Hepatocyte (in vitro differentiated cells): ENCODE results near the gene ILDR2. TPM values are rescaled to one million over a fixed set of nuclear protein-coding genes. Genes with fewer than 3 reads are reported as not detected.
A peak's percentile ranks its signal among the peaks of the same experiment; 100 is the strongest.

Experiments used
- DNase-seq: peaks from one replicate; pipeline ENCODE4 v3.0.0-alpha.2; 2016; ENCODE audit warnings: low spot score
- H2AFZ ChIP-seq: fragments of 200-600 bp; sonication (generic); 2 replicates; pipeline ENCODE4 v1.6.0; 2016; ENCODE audit warnings: antibody characterized with exemption, mild to moderate bottlenecking
- H3K27ac ChIP-seq: fragments of 200-600 bp; sonication (generic); 2 replicates; pipeline ENCODE4 v1.5.1; 2016; ENCODE audit warnings: mild to moderate bottlenecking
- H3K27me3 ChIP-seq: fragments of 200-600 bp; sonication (generic); 2 replicates; pipeline ENCODE4 v1.6.1; 2016
- H3K36me3 ChIP-seq: fragments of 200-600 bp; sonication (generic); replicated peaks from 2 replicates; pipeline ENCODE4 v1.5.1; 2016; ENCODE audit warnings: low read depth; ENCODE audit not compliant: insufficient read depth
- H3K4me1 ChIP-seq: fragments of 200-600 bp; sonication (generic); 2 replicates; pipeline ENCODE4 v1.5.1; 2016; ENCODE audit warnings: mild to moderate bottlenecking, moderate library complexity; ENCODE audit not compliant: insufficient read depth
- H3K4me2 ChIP-seq: fragments of 200-600 bp; sonication (generic); 2 replicates; pipeline ENCODE4 v1.6.0; 2016
- H3K4me3 ChIP-seq: fragments of 200-600 bp; sonication (generic); 2 replicates; pipeline ENCODE4 v1.5.1; 2016; ENCODE audit warnings: mild to moderate bottlenecking
- H3K79me2 ChIP-seq: fragments of 200-600 bp; sonication (generic); 2 replicates; pipeline ENCODE4 v1.6.0; 2017; ENCODE audit warnings: mild to moderate bottlenecking
- H3K9me2 ChIP-seq: fragments of 200-600 bp; sonication (generic); replicated peaks from 2 replicates; pipeline ENCODE4 v1.6.0; 2017; ENCODE audit warnings: mild to moderate bottlenecking; ENCODE audit not compliant: insufficient read depth
- H3K9me3 ChIP-seq: fragments of 200-600 bp; sonication (generic); 2 replicates; pipeline ENCODE4 v1.5.1; 2016; ENCODE audit warnings: low read depth, mild to moderate bottlenecking
- H4K20me1 ChIP-seq: fragments of 200-600 bp; sonication (generic); 2 replicates; pipeline ENCODE4 v1.6.0; 2016; ENCODE audit warnings: mild to moderate bottlenecking; ENCODE audit not compliant: insufficient read depth, poor library complexity, severe bottlenecking
- EZH2 ChIP-seq: fragments of 200-600 bp; sonication (generic); IDR thresholded peaks from 2 replicates; pipeline ENCODE4 v1.6.1; 2016; ENCODE audit warnings: antibody characterized with exemption, mild to moderate bottlenecking, borderline replicate concordance
- EZH2phosphoT487 ChIP-seq: fragments of 200-600 bp; sonication (generic); IDR thresholded peaks from one replicate; pipeline ENCODE4 v1.6.1; 2018; ENCODE audit warnings: antibody characterized with exemption, mild to moderate bottlenecking, low read depth, moderate library complexity; ENCODE audit not compliant: unreplicated experiment, severe bottlenecking
- WGBS: methylation state at CpG from one replicate; pipeline ENCODE4 v1.1.6; 2016; ENCODE audit warnings: low lambda C conversion rate; ENCODE audit errors: missing lambda C conversion rate; 5-methylcytosine and 5-hydroxymethylcytosine counted together
- polyA plus RNA-seq: library from polyadenylated mRNA; unstranded; fragments of >200 nt; fragmentation: Nextera tagmentation; extraction: Ambion mirVana; gene quantifications from 2 replicates; pipeline ENCODE4 v1.2.1, GENCODE V29; 2016
- total RNA-seq: library from RNA; depleted of rRNA; stranded (reverse); fragments of >200 nt; gene quantifications from 2 replicates; pipeline ENCODE4 v1.2.3, GENCODE V29; 2014
- TF ChIP-seq, protein P1 (sequence below): fragments of 200-600 bp; sonication (generic); IDR thresholded peaks from 2 replicates; pipeline ENCODE4 v1.5.1; 2016; ENCODE audit warnings: antibody characterized with exemption, mild to moderate bottlenecking; ENCODE audit not compliant: poor library complexity

ILDR2 gene
- total and polyA plus RNA-seq, 2 experiments from 2014 or later = 1.6 to 3.4 TPM

DNA sequence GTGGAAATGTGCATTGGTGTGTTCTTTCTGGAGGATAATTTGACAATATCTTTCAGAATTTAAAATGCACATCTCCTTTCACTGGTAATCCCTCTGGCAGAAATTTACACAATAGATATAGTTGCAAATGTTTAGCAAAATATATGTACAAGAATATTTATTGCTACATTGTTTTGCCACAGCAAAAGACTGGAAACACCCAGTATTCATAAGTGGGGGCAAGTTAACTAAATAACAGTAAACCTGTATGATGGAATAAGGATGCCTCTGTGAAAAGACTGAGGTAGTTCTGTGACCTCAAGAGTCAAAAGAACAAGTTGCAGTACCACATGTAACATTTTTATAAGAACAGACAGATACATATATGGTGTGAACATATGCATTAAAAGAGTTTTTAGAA is 85.6 kb downstream of the ILDR2 start:
- Histone ChIP-seq H3K4me2 (no peak overlapping the region), H3K36me3 (no peaks in the 10 kb centered on the region), H4K20me1 (no peaks in the 10 kb centered on the region), H3K27ac (no peak overlapping the region), H3K9me2 (no peaks in the 10 kb centered on the region), H3K79me2 (no peaks in the 10 kb centered on the region), H3K9me3 (no peaks in the 10 kb centered on the region), H2AFZ (no peak overlapping the region), H3K27me3 (peaks cover 29% of the 10 kb centered on the region), H3K4me1 (no peaks in the 10 kb centered on the region), H3K4me3 (no peak overlapping the region)
- DNase-seq = no peak
- TF ChIP-seq EZH2phosphoT487 (no peak), EZH2 (no peak)
- TF ChIP-seq, protein P1, sequence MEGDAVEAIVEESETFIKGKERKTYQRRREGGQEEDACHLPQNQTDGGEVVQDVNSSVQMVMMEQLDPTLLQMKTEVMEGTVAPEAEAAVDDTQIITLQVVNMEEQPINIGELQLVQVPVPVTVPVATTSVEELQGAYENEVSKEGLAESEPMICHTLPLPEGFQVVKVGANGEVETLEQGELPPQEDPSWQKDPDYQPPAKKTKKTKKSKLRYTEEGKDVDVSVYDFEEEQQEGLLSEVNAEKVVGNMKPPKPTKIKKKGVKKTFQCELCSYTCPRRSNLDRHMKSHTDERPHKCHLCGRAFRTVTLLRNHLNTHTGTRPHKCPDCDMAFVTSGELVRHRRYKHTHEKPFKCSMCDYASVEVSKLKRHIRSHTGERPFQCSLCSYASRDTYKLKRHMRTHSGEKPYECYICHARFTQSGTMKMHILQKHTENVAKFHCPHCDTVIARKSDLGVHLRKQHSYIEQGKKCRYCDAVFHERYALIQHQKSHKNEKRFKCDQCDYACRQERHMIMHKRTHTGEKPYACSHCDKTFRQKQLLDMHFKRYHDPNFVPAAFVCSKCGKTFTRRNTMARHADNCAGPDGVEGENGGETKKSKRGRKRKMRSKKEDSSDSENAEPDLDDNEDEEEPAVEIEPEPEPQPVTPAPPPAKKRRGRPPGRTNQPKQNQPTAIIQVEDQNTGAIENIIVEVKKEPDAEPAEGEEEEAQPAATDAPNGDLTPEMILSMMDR = no peak

DNA sequence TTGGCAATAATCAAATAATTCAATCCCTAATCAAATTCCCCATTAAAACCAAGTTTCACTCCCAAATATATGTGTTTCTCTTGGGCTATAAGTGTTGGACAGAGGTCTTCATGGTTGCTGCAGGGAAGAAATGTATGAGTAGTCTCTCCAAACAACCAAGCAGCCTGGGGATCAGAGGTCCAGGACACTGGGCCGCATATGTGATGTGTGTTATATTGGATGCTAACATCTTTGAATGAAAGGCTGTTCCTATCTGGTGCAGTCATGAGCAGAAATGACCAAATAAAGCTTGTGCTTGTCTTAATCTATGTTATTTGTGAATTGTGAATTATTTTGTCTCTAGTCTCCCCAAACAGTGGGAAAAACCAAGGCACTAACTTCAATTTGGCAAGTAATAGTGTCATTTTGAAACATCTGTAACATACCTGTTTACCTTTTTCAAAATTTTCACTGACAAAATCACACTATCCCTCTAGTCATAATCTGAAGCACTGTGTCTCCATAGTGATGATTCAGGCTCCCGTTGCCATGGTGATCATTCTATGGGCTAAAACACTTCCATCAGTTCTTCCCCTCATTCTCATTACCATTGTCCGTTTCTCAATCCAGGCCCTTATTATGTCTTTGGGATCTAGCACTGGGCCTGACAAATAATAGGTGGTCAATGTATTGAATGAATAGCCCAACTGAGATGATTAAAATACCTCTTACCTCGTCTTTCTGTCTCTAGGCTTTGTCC is 86.8 kb downstream of the ILDR2 start:
- DNase-seq = no peak
- Histone ChIP-seq H2AFZ (no peak overlapping the region), H3K27ac (no peak overlapping the region), H4K20me1 (no peaks in the 10 kb centered on the region), H3K79me2 (no peaks in the 10 kb centered on the region), H3K4me2 (no peak overlapping the region), H3K9me2 (no peaks in the 10 kb centered on the region), H3K4me1 (peaks cover 5% of the 10 kb centered on the region), H3K27me3 (peaks cover 36% of the 10 kb centered on the region), H3K9me3 (no peaks in the 10 kb centered on the region), H3K4me3 (no peak overlapping the region), H3K36me3 (no peaks in the 10 kb centered on the region)
- TF ChIP-seq EZH2phosphoT487 = no peak
- 67% methylated on average over 4 of the region's 4 CpGs for WGBS

DNA sequence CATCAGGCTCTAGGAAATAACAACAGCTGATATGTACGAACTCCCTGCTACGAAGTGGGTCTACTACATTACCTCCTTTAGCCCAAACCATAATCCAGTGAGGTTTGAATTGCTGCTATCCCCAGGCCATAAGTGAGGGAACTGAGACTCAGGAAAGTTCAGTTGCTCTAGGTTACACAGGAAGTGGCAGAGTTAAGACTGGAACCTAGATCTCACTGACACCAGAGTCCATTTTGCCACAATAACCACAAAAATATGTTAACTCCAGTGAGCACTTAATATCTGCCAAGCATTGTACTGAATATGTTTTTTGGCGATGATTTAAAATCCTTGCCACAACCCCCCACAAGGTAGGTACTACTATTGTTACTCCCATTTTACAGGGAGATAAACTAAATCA is 90.4 kb downstream of the ILDR2 start:
- H3K9me2 ChIP-seq = no peaks in the 10 kb centered on the region
- no peaks in the 10 kb centered on the region for H3K79me2 ChIP-seq
- H3K27ac ChIP-seq = no peak overlapping the region
- H3K9me3 ChIP-seq = no peaks in the 10 kb centered on the region
- no peak for DNase-seq
- H3K4me1 ChIP-seq = peaks cover 5% of the 10 kb centered on the region
- H3K36me3 ChIP-seq = no peaks in the 10 kb centered on the region
- H4K20me1 ChIP-seq = no peaks in the 10 kb centered on the region
- TF ChIP-seq, protein P1 = no peak
- no peak for TF ChIP-seq EZH2phosphoT487
- TF ChIP-seq EZH2 = no peak
- H2AFZ ChIP-seq = no peak overlapping the region
- H3K4me2 ChIP-seq = no peak overlapping the region
- no peak overlapping the region for H3K4me3 ChIP-seq
- peaks cover 43% of the 10 kb centered on the region for H3K27me3 ChIP-seq
- WGBS = 92% methylated on average over 3 of the region's 3 CpGs

DNA sequence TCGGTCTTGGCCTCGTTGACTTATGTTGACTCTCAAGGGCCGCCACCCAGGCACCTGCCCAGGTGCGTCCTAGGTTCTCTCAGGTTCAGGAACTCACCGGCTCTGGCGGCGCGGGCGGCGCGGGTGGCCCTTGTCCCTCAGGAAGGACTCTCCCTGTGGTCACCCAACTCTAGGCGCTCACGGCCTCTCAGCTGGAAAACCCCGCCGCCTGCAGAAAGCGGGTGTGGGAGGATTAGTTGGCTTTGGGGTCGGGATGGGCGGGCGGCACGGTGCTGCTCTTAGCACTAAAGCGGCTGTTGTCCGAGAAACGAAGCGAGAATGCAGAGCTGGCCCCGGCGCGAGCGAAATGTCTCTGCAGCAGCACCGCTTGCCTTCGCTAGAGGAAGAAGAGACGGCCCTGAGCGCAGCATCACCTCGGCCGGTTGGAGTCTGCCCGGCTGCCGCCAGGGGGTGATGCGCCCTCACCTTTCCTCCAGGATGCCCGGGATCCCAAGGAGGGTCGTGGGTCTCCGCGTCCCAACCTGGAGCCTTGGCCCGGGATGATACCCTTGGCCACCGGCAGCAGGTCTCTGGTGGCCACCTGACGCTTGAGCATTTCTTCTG is 91.2 kb downstream of the ILDR2 start:
- H3K4me1 ChIP-seq = peaks cover 5% of the 10 kb centered on the region
- H3K4me2 ChIP-seq = peak overlapping the region; percentile 80
- no peaks in the 10 kb centered on the region for H3K9me3 ChIP-seq
- TF ChIP-seq EZH2phosphoT487 (no peak), EZH2 (no peak)
- TF ChIP-seq, protein P1 = peak; percentile 64
- H3K9me2 ChIP-seq = no peaks in the 10 kb centered on the region
- no peaks in the 10 kb centered on the region for H3K36me3 ChIP-seq
- no peak overlapping the region for H3K27ac ChIP-seq
- no peak overlapping the region for H3K4me3 ChIP-seq
- H2AFZ ChIP-seq = no peak overlapping the region
- H3K79me2 ChIP-seq = no peaks in the 10 kb centered on the region
- peaks cover 42% of the 10 kb centered on the region for H3K27me3 ChIP-seq
- peak; percentile 65 for DNase-seq
- 22% methylated on average over 28 of the region's 44 CpGs for WGBS
- H4K20me1 ChIP-seq = no peaks in the 10 kb centered on the region
